Stimulated activated naive CD8-positive, alpha-beta T cell treated with anti-CD3 and anti-CD28 coated beads, Interleukin-15, Interleukin-2, amounts not matched to agents 100 ng/mL and 50 ng/mL, for 24 hours (primary cell): ENCODE results near the gene KRTDAP.

Experiments used
- H3K27ac Mint-ChIP-seq: one replicate; pipeline ENCODE4 v1.8.0; 2021; ENCODE audit warnings: mild to moderate bottlenecking, mixed read lengths
- H3K27me3 Mint-ChIP-seq: one replicate; pipeline ENCODE4 v1.8.0; 2021; ENCODE audit warnings: mixed read lengths
- H3K36me3 Mint-ChIP-seq: one replicate; pipeline ENCODE4 v1.8.0; 2021; ENCODE audit warnings: low read depth, mixed read lengths
- H3K4me1 Mint-ChIP-seq: one replicate; pipeline ENCODE4 v1.8.0; 2021; ENCODE audit warnings: low read depth, mixed read lengths
- H3K4me3 Mint-ChIP-seq: one replicate; pipeline ENCODE4 v1.8.0; 2021; ENCODE audit warnings: mild to moderate bottlenecking, mixed read lengths
- H3K9me3 Mint-ChIP-seq: one replicate; pipeline ENCODE4 v1.8.0; 2021; ENCODE audit warnings: mixed read lengths

The KRTDAP gene

GRCh38 chr19:35501684-35502083 is 11.4 kb upstream of the KRTDAP start:
- H3K27me3 Mint-ChIP-seq = peaks cover 16% of the 10 kb centered on the region
- no peak overlapping the region for H3K4me3 Mint-ChIP-seq
- no peaks in the 10 kb centered on the region for H3K9me3 Mint-ChIP-seq
- no peak overlapping the region for H3K27ac Mint-ChIP-seq
- no peaks in the 10 kb centered on the region for H3K4me1 Mint-ChIP-seq
- no peaks in the 10 kb centered on the region for H3K36me3 Mint-ChIP-seq

- no peak overlapping the region for H3K27ac Mint-ChIP-seq
- H3K4me3 Mint-ChIP-seq = no peak overlapping the region
- H3K4me1 Mint-ChIP-seq = no peaks in the 10 kb centered on the region
- peaks cover 14% of the 10 kb centered on the region for H3K27me3 Mint-ChIP-seq
- no peaks in the 10 kb centered on the region for H3K36me3 Mint-ChIP-seq
- H3K9me3 Mint-ChIP-seq = no peaks in the 10 kb centered on the region
These were observed 10.3 kb upstream of the KRTDAP start for GRCh38 chr19:35500611-35501010.

- Mint-ChIP-seq H3K36me3 (no peaks in the 10 kb centered on the region), H3K4me1 (peaks cover 8% of the 10 kb centered on the region), H3K4me3 (no peak overlapping the region), H3K9me3 (no peaks in the 10 kb centered on the region), H3K27ac (no peak overlapping the region), H3K27me3 (peaks cover 9% of the 10 kb centered on the region)
These were observed 8.8 kb upstream of the KRTDAP start for GRCh38 chr19:35498984-35499527.

GRCh38 chr19:35498220-35498619 is 8.0 kb upstream of the KRTDAP start:
- H3K27ac Mint-ChIP-seq = no peak overlapping the region
- no peaks in the 10 kb centered on the region for H3K36me3 Mint-ChIP-seq
- no peaks in the 10 kb centered on the region for H3K9me3 Mint-ChIP-seq
- H3K4me1 Mint-ChIP-seq = peaks cover 8% of the 10 kb centered on the region
- no peak overlapping the region for H3K4me3 Mint-ChIP-seq
- H3K27me3 Mint-ChIP-seq = peaks cover 9% of the 10 kb centered on the region

- H3K27ac Mint-ChIP-seq = no peak overlapping the region
- peaks cover 8% of the 10 kb centered on the region for H3K4me1 Mint-ChIP-seq
- no peaks in the 10 kb centered on the region for H3K9me3 Mint-ChIP-seq
- no peak overlapping the region for H3K4me3 Mint-ChIP-seq
- peaks cover 9% of the 10 kb centered on the region for H3K27me3 Mint-ChIP-seq
- H3K36me3 Mint-ChIP-seq = no peaks in the 10 kb centered on the region
These were observed 7.1 kb upstream of the KRTDAP start for GRCh38 chr19:35497406-35497805.

- Mint-ChIP-seq H3K36me3 (no peaks in the 10 kb centered on the region), H3K9me3 (no peaks in the 10 kb centered on the region), H3K4me1 (peaks cover 8% of the 10 kb centered on the region), H3K27ac (no peak overlapping the region), H3K4me3 (no peak overlapping the region), H3K27me3 (peaks cover 18% of the 10 kb centered on the region)
These were observed 5.1 kb upstream of the KRTDAP start for GRCh38 chr19:35495107-35496064.

GRCh38 chr19:35493971-35494370 is 3.7 kb upstream of the KRTDAP start:
- peaks cover 8% of the 10 kb centered on the region for H3K4me1 Mint-ChIP-seq
- H3K4me3 Mint-ChIP-seq = no peak overlapping the region
- no peaks in the 10 kb centered on the region for H3K36me3 Mint-ChIP-seq
- peaks cover 18% of the 10 kb centered on the region for H3K27me3 Mint-ChIP-seq
- H3K9me3 Mint-ChIP-seq = no peaks in the 10 kb centered on the region
- no peak overlapping the region for H3K27ac Mint-ChIP-seq

- Mint-ChIP-seq H3K36me3 (no peaks in the 10 kb centered on the region), H3K9me3 (no peaks in the 10 kb centered on the region), H3K4me3 (no peak overlapping the region), H3K27me3 (peaks cover 13% of the 10 kb centered on the region), H3K4me1 (peaks cover 16% of the 10 kb centered on the region), H3K27ac (no peak overlapping the region)
These were observed 1.6 kb upstream of the KRTDAP start for GRCh38 chr19:35491836-35492360.

GRCh38 chr19:35488677-35489076 is 1.6 kb downstream of the KRTDAP start:
- peaks cover 13% of the 10 kb centered on the region for H3K27me3 Mint-ChIP-seq
- no peaks in the 10 kb centered on the region for H3K36me3 Mint-ChIP-seq
- peaks cover 19% of the 10 kb centered on the region for H3K4me1 Mint-ChIP-seq
- H3K4me3 Mint-ChIP-seq = no peak overlapping the region
- H3K9me3 Mint-ChIP-seq = no peaks in the 10 kb centered on the region
- H3K27ac Mint-ChIP-seq = no peak overlapping the region

- no peak overlapping the region for H3K27ac Mint-ChIP-seq
- no peaks in the 10 kb centered on the region for H3K36me3 Mint-ChIP-seq
- no peaks in the 10 kb centered on the region for H3K9me3 Mint-ChIP-seq
- peaks cover 13% of the 10 kb centered on the region for H3K27me3 Mint-ChIP-seq
- peaks cover 19% of the 10 kb centered on the region for H3K4me1 Mint-ChIP-seq
- no peak overlapping the region for H3K4me3 Mint-ChIP-seq
These were observed 2.5 kb downstream of the KRTDAP start for GRCh38 chr19:35487656-35488182.

GRCh38 chr19:35486268-35486708 is 4.0 kb downstream of the KRTDAP start:
- H3K36me3 Mint-ChIP-seq = no peaks in the 10 kb centered on the region
- no peak overlapping the region for H3K27ac Mint-ChIP-seq
- peaks cover 19% of the 10 kb centered on the region for H3K4me1 Mint-ChIP-seq
- no peak overlapping the region for H3K4me3 Mint-ChIP-seq
- peaks cover 7% of the 10 kb centered on the region for H3K27me3 Mint-ChIP-seq
- no peaks in the 10 kb centered on the region for H3K9me3 Mint-ChIP-seq

- H3K27me3 Mint-ChIP-seq = peaks cover 4% of the 10 kb centered on the region
- H3K4me3 Mint-ChIP-seq = no peak overlapping the region
- H3K4me1 Mint-ChIP-seq = peaks cover 19% of the 10 kb centered on the region
- no peaks in the 10 kb centered on the region for H3K9me3 Mint-ChIP-seq
- H3K36me3 Mint-ChIP-seq = no peaks in the 10 kb centered on the region
- no peak overlapping the region for H3K27ac Mint-ChIP-seq
These were observed 5.8 kb downstream of the KRTDAP start for GRCh38 chr19:35484252-35485036.

- no peak overlapping the region for H3K27ac Mint-ChIP-seq
- H3K9me3 Mint-ChIP-seq = no peaks in the 10 kb centered on the region
- H3K36me3 Mint-ChIP-seq = no peaks in the 10 kb centered on the region
- no peak overlapping the region for H3K4me3 Mint-ChIP-seq
- peaks cover 14% of the 10 kb centered on the region for H3K4me1 Mint-ChIP-seq
- H3K27me3 Mint-ChIP-seq = peaks cover 4% of the 10 kb centered on the region
These were observed 7.2 kb downstream of the KRTDAP start for GRCh38 chr19:35483089-35483488.

GRCh38 chr19:35478794-35479677 is 11.2 kb downstream of the KRTDAP start:
- H3K27ac Mint-ChIP-seq = no peak overlapping the region
- no peaks in the 10 kb centered on the region for H3K9me3 Mint-ChIP-seq
- no peaks in the 10 kb centered on the region for H3K36me3 Mint-ChIP-seq
- no peak overlapping the region for H3K4me3 Mint-ChIP-seq
- peaks cover under 1% of the 10 kb centered on the region for H3K4me1 Mint-ChIP-seq
- H3K27me3 Mint-ChIP-seq = peaks cover 4% of the 10 kb centered on the region
